ENCODE measurements around the gene PCGF3.
"Not testable (repeated sequence)": the region's sequence is repeated elsewhere in the genome, so short reads cannot be mapped to it uniquely, and the experiment has no call there.

The PCGF3 gene

DNA sequence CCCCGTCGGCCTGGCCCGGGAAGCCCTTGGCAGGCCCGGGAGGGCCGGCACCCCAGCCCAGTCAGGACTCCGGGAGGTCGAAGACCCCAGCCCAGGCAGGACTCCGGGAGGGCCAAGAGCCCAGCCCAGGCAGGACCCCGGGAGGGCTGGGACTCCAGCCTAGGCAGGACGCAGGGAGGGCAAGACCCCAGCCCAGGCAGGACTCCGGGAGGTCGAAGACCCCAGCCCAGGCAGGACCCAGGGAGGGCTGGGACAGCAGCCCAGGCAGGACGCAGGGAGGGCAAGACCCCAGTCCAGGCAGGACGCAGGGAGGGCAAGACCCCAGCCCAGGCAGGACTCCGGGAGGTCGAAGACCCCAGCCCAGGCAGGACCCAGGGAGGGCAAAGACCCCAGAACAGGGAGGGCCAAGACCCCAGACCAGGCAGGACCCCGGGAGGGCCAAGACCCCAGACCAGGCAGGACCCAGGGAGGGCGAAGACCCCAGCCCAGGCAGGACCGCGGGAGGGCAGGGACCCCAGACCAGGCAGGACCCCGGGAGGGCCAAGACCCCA lies 526 bp downstream of the PCGF3 start:
- 4% methylated on average over 18 of the region's 21 CpGs for WGBS (ENCODE audit: insufficient coverage)
- POLR2A ChIA-PET; H3K27me3 ChIP-seq (replicated peaks in 2 of 5; ENCODE audit: control insufficient read depth in 4 of 5, insufficient read depth in 5 of 5, low read length in 4 of 5); DNase-seq; CTCF ChIA-PET; H3K9me3 ChIP-seq (ENCODE audit: control extremely low read depth in 1 of 5, control insufficient read depth in 4 of 5, insufficient read depth in 2 of 5, low read depth in 1 of 5, low read length in 4 of 5): not testable (repeated sequence)
- Histone ChIP-seq H3K36me3 (ENCODE audit: control insufficient read depth in 4 of 4, insufficient read depth in 4 of 4, low read length in 3 of 4) (peaks cover 7 to 16% (median 8%) of the 10 kb centered on the region in 4 experiments), H3K4me3 (ENCODE audit: control insufficient read depth in 1 of 7, extremely low read depth in 1 of 7, insufficient read depth in 4 of 7, low read depth in 2 of 7, low read length in 6 of 7) (peak overlapping the region; percentile 73 to 91 (median 86)), H3K4me1 (ENCODE audit: control extremely low read depth in 1 of 4, control insufficient read depth in 4 of 4, insufficient read depth in 4 of 4, low read length in 3 of 4) (peaks cover 2 to 26% (median 11%) of the 10 kb centered on the region in 4 experiments), H3K27ac (ENCODE audit: insufficient read depth in 1 of 2, low read depth in 1 of 2, low read length in 2 of 2, poor library complexity in 1 of 2, severe bottlenecking in 2 of 2) (peak overlapping the region; percentile 92 to 97)

DNA sequence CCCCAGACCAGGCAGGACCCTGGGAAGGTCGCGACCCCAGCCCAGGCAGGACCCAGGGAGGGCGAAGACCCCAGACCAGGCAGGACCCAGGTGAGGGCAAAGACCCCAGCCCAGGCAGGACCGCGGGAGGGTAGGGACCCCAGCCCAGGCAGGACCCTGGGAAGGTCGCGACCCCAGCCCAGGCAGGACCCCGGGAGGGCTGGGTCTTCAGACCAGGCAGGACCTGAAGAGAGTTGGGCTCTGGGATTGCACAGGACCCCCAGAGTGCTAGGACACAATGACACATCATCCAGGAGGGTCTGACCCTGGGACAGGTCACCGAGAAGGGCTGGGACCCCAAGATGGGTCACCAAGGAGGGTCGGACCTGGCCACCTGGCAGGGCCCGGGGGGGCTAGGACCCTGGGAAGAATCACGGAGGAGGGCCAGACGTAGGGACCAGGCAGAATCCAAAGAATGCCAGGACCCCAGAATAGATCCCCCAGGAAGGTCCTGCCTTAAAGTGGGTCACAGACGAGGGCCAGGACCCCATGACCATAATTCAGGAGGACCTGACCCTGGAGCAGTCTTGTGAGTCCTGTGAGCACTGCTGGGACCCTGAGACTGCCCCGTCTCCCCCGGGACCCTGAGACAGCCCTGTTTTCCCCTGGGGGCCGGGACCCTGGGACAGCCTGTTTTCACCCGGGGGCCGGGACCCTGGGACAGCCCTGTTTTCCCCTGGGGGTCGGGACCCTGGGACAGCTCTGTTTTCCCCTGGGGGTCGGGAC lies 1.4 kb downstream of the PCGF3 start:
- H3K4me1 ChIP-seq (ENCODE audit: control extremely low read depth in 1 of 4, control insufficient read depth in 4 of 4, insufficient read depth in 4 of 4, low read length in 3 of 4) = peaks cover 2 to 26% (median 11%) of the 10 kb centered on the region in 4 experiments
- 83% methylated on average over 7 of the region's 21 CpGs for WGBS (ENCODE audit: insufficient coverage)
- POLR2A ChIA-PET = no interaction called here
- CTCF ChIA-PET = no interaction called here
- no peaks in the 10 kb centered on the region for H3K9me3 ChIP-seq (ENCODE audit: control extremely low read depth in 1 of 5, control insufficient read depth in 4 of 5, insufficient read depth in 2 of 5, low read depth in 1 of 5, low read length in 4 of 5)
- H3K27me3 ChIP-seq (replicated peaks in 2 of 5; ENCODE audit: control insufficient read depth in 4 of 5, insufficient read depth in 5 of 5, low read length in 4 of 5) = no peaks in the 10 kb centered on the region
- DNase-seq = no peak
- peak overlapping the region; percentile 92 to 97 for H3K27ac ChIP-seq (ENCODE audit: insufficient read depth in 1 of 2, low read depth in 1 of 2, low read length in 2 of 2, poor library complexity in 1 of 2, severe bottlenecking in 2 of 2)
- peaks cover 7 to 16% (median 8%) of the 10 kb centered on the region in 4 experiments for H3K36me3 ChIP-seq (ENCODE audit: control insufficient read depth in 4 of 4, insufficient read depth in 4 of 4, low read length in 3 of 4)
- peak overlapping the region; percentile 27 to 89 (median 53) for H3K4me3 ChIP-seq (ENCODE audit: control insufficient read depth in 1 of 7, extremely low read depth in 1 of 7, insufficient read depth in 4 of 7, low read depth in 2 of 7, low read length in 6 of 7)

DNA sequence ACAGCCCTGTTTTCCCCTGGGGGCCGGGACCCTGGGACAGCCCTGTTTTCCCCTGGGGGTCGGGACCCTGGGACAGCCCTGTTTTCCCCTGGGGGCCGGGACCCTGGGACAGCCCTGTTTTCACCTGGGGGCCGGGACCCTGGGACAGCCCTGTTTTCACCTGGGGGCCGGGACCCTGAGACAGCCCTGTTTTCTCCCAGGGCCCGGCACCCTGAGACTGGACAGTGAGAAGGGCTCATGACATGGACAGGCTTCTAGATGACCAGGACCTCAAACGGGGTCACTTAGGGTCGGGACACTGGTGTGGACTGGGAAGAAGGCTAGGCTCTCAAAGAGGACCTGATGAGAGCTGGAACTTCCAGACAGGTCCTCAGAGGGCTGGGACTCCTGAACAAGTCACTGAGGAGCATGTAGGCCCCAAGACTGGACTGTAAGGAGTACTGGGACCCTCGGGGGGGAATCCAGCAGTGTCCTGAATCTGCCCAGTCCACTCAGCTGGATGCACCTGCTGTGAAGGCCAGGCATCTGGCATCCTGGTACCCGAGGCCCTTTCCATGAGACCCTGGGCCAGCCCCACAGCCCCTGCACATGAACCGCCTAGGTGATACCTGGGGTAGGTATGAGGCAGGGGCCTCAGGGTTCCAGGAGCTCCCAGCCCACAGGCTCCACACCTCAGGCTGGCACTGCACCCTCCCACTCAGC lies 2.4 kb downstream of the PCGF3 start:
- H3K9me3 ChIP-seq (ENCODE audit: control extremely low read depth in 1 of 5, control insufficient read depth in 4 of 5, insufficient read depth in 2 of 5, low read depth in 1 of 5, low read length in 4 of 5) = no peaks in the 10 kb centered on the region
- peak overlapping the region in 1 of 2 experiments; percentile 29 for H3K27ac ChIP-seq (ENCODE audit: insufficient read depth in 1 of 2, low read depth in 1 of 2, low read length in 2 of 2, poor library complexity in 1 of 2, severe bottlenecking in 2 of 2)
- H3K27me3 ChIP-seq (replicated peaks in 2 of 5; ENCODE audit: control insufficient read depth in 4 of 5, insufficient read depth in 5 of 5, low read length in 4 of 5) = no peaks in the 10 kb centered on the region
- H3K36me3 ChIP-seq (ENCODE audit: control insufficient read depth in 4 of 4, insufficient read depth in 4 of 4, low read length in 3 of 4) = peaks cover 7 to 16% (median 8%) of the 10 kb centered on the region in 4 experiments
- peak overlapping the region in 1 of 7 experiments; percentile 16 for H3K4me3 ChIP-seq (ENCODE audit: control insufficient read depth in 1 of 7, extremely low read depth in 1 of 7, insufficient read depth in 4 of 7, low read depth in 2 of 7, low read length in 6 of 7)
- POLR2A ChIA-PET = no interaction called here
- no peak for DNase-seq
- CTCF ChIA-PET = no interaction called here
- WGBS (ENCODE audit: insufficient coverage) = 88% methylated on average over 10 of the region's 11 CpGs
- H3K4me1 ChIP-seq (ENCODE audit: control extremely low read depth in 1 of 4, control insufficient read depth in 4 of 4, insufficient read depth in 4 of 4, low read length in 3 of 4) = peaks cover 2 to 26% (median 11%) of the 10 kb centered on the region in 4 experiments

DNA sequence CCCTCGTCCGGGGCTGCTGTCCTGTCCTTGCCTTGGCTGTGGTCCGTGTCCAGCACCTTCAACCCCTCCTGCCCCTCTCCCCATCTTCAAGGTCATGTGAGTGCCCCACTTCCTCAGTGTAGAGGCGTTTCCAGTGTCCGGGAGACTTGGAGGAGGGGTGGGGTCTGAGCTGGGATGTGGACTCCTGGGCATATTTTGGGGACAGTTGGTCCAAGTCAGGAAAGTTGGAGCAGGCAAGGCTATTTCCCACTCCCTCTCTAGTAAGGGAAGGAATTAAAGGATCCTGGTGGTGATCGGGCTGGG lies 3.0 kb downstream of the PCGF3 start:
- H3K27ac ChIP-seq (ENCODE audit: insufficient read depth in 1 of 2, low read depth in 1 of 2, low read length in 2 of 2, poor library complexity in 1 of 2, severe bottlenecking in 2 of 2) = peak overlapping the region in 1 of 2 experiments; percentile 29
- no peaks in the 10 kb centered on the region for H3K27me3 ChIP-seq (replicated peaks in 2 of 5; ENCODE audit: control insufficient read depth in 4 of 5, insufficient read depth in 5 of 5, low read length in 4 of 5)
- ChIA-PET POLR2A (no interaction called here), CTCF (interaction anchor here (0.6 kb wide), 1 partner anchor 355 kb away, joined by 3 read pairs; no protein-coding TSS in a partner anchor)
- H3K36me3 ChIP-seq (ENCODE audit: control insufficient read depth in 4 of 4, insufficient read depth in 4 of 4, low read length in 3 of 4) = peaks cover 7 to 16% (median 8%) of the 10 kb centered on the region in 4 experiments
- H3K4me1 ChIP-seq (ENCODE audit: control extremely low read depth in 1 of 4, control insufficient read depth in 4 of 4, insufficient read depth in 4 of 4, low read length in 3 of 4) = peaks cover 2 to 26% (median 11%) of the 10 kb centered on the region in 4 experiments
- no peak overlapping the region for H3K4me3 ChIP-seq (ENCODE audit: control insufficient read depth in 1 of 7, extremely low read depth in 1 of 7, insufficient read depth in 4 of 7, low read depth in 2 of 7, low read length in 6 of 7)
- 100% methylated on average over 1 of the region's 6 CpGs for WGBS (ENCODE audit: insufficient coverage)
- no peak for DNase-seq
- no peaks in the 10 kb centered on the region for H3K9me3 ChIP-seq (ENCODE audit: control extremely low read depth in 1 of 5, control insufficient read depth in 4 of 5, insufficient read depth in 2 of 5, low read depth in 1 of 5, low read length in 4 of 5)

DNA sequence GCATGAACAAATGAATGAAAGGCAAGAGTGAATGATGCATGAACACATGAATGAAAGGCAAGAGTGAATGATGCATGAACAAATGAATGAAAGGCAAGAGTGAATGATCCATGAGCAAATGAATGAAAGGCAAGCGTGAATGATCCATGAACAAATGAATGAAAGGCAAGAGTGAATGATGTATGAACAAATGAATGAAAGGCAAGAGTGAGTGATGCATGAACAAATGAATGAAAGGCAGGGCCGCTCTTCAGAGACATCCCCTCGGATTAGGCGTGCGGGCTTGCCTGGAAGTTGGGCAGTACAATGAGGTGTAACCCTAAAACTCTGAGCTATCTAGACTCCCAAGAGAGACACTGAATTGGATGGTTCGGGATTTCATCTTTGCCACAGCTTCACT lies 3.7 kb downstream of the PCGF3 start:
- POLR2A ChIA-PET = no interaction called here

DNA sequence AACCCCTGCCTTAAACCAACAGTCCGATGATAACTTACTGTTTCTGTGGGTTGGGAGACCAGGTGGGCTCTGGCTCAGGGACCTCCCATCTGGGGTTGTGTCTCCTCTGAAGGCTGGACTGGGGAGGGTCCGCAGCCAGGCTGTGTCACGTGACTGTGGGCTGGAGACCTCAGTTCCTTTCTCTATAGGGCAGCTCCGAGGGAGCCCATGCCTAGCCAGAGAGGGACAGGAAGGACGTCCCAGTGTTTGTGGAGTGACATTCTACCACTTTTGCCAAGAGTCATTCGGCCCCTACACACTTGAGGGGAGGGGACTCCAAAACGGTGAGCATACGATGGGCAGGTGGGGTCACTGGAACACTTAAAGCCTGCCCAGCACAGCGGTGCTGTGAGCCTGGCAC lies 4.5 kb downstream of the PCGF3 start:
- WGBS (ENCODE audit: insufficient coverage) = 96% methylated on average over 8 of the region's 9 CpGs
- no peak overlapping the region for H3K27ac ChIP-seq (ENCODE audit: insufficient read depth in 1 of 2, low read depth in 1 of 2, low read length in 2 of 2, poor library complexity in 1 of 2, severe bottlenecking in 2 of 2)
- H3K4me3 ChIP-seq (ENCODE audit: control insufficient read depth in 1 of 7, extremely low read depth in 1 of 7, insufficient read depth in 4 of 7, low read depth in 2 of 7, low read length in 6 of 7) = no peak overlapping the region
- H3K36me3 ChIP-seq (ENCODE audit: control insufficient read depth in 4 of 4, insufficient read depth in 4 of 4, low read length in 3 of 4) = peaks cover 7 to 27% (median 12%) of the 10 kb centered on the region in 4 experiments
- CTCF ChIA-PET = interaction anchor here (1.0 to 1.2 kb wide), 5 partner anchors 9 to 32 kb away, joined by 3 to 5 read pairs (median 4); no protein-coding TSS in a partner anchor
- H3K27me3 ChIP-seq (replicated peaks in 2 of 5; ENCODE audit: control insufficient read depth in 4 of 5, insufficient read depth in 5 of 5, low read length in 4 of 5) = no peaks in the 10 kb centered on the region
- H3K9me3 ChIP-seq (ENCODE audit: control extremely low read depth in 1 of 5, control insufficient read depth in 4 of 5, insufficient read depth in 2 of 5, low read depth in 1 of 5, low read length in 4 of 5) = no peaks in the 10 kb centered on the region
- POLR2A ChIA-PET = no interaction called here
- no peak for DNase-seq
- H3K4me1 ChIP-seq (ENCODE audit: control extremely low read depth in 1 of 4, control insufficient read depth in 4 of 4, insufficient read depth in 4 of 4, low read length in 3 of 4) = peaks cover 2 to 23% (median 10%) of the 10 kb centered on the region in 4 experiments

More for the DNA sequence above, 3.7 kb downstream of the PCGF3 start:
- no peaks in the 10 kb centered on the region for H3K27me3 ChIP-seq (replicated peaks in 2 of 5; ENCODE audit: control insufficient read depth in 4 of 5, insufficient read depth in 5 of 5, low read length in 4 of 5)
- WGBS (ENCODE audit: insufficient coverage) = 98% methylated on average over 4 of the region's 6 CpGs
- H3K36me3 ChIP-seq (ENCODE audit: control insufficient read depth in 4 of 4, insufficient read depth in 4 of 4, low read length in 3 of 4) = peaks cover 7 to 22% (median 10%) of the 10 kb centered on the region in 4 experiments
- H3K9me3 ChIP-seq (ENCODE audit: control extremely low read depth in 1 of 5, control insufficient read depth in 4 of 5, insufficient read depth in 2 of 5, low read depth in 1 of 5, low read length in 4 of 5) = no peaks in the 10 kb centered on the region
- CTCF ChIA-PET = interaction anchor here (1.0 to 1.2 kb wide), 4 partner anchors 9 to 33 kb away, joined by 3 to 5 read pairs (median 4); no protein-coding TSS in a partner anchor
- H3K27ac ChIP-seq (ENCODE audit: insufficient read depth in 1 of 2, low read depth in 1 of 2, low read length in 2 of 2, poor library complexity in 1 of 2, severe bottlenecking in 2 of 2) = no peak overlapping the region
- no peak for DNase-seq
- no peak overlapping the region for H3K4me3 ChIP-seq (ENCODE audit: control insufficient read depth in 1 of 7, extremely low read depth in 1 of 7, insufficient read depth in 4 of 7, low read depth in 2 of 7, low read length in 6 of 7)
- peaks cover 2 to 26% (median 11%) of the 10 kb centered on the region in 4 experiments for H3K4me1 ChIP-seq (ENCODE audit: control extremely low read depth in 1 of 4, control insufficient read depth in 4 of 4, insufficient read depth in 4 of 4, low read length in 3 of 4)

Measured in common myeloid progenitor, CD34-positive (primary cell).